ENCODE results near the gene MIEF1.
"Not testable (repeated sequence)": the region's sequence is repeated elsewhere in the genome, so short reads cannot be mapped to it uniquely, and the experiment has no call there.

Gene MIEF1

GRCh38 chr22:39490966-39491680 lies 11.0 kb upstream of the MIEF1 start:
- DNase-seq, result no peak

- DNase-seq, result no peak
Observed at GRCh38 chr22:39491696-39492095, 10.4 kb upstream of the MIEF1 start.

- DNase-seq, result no peak
Observed at GRCh38 chr22:39492186-39492585, 9.9 kb upstream of the MIEF1 start.

GRCh38 chr22:39493759-39494158 lies 8.3 kb upstream of the MIEF1 start:
- no peak for DNase-seq

GRCh38 chr22:39494471-39495120 lies 7.5 kb upstream of the MIEF1 start:
- DNase-seq, result no peak

GRCh38 chr22:39496131-39496838 lies 5.8 kb upstream of the MIEF1 start:
- DNase-seq, result peak; percentile 35

- DNase-seq, result no peak
Observed at GRCh38 chr22:39497429-39497828, 4.7 kb upstream of the MIEF1 start.

- DNase-seq, result no peak
Observed at GRCh38 chr22:39498368-39498767, 3.7 kb upstream of the MIEF1 start.

GRCh38 chr22:39498802-39499201 lies 3.3 kb upstream of the MIEF1 start:
- no peak for DNase-seq

- no peak for DNase-seq
Observed at GRCh38 chr22:39500101-39500500, 2.0 kb upstream of the MIEF1 start.

- no peak for DNase-seq
Observed at GRCh38 chr22:39501644-39502108, 414 bp upstream of the MIEF1 start.

GRCh38 chr22:39502789-39503409 lies 809 bp downstream of the MIEF1 start:
- DNase-seq, result no peak

- no peak for DNase-seq
Observed at GRCh38 chr22:39503630-39504029, 1.5 kb downstream of the MIEF1 start.

- DNase-seq, result no peak
Observed at GRCh38 chr22:39504071-39504470, 2.0 kb downstream of the MIEF1 start.

- not testable (repeated sequence) for DNase-seq
Observed at GRCh38 chr22:39507021-39507420, 4.9 kb downstream of the MIEF1 start.

- no peak for DNase-seq
Observed at GRCh38 chr22:39508393-39508792, 6.3 kb downstream of the MIEF1 start.

- no peak for DNase-seq
Observed at GRCh38 chr22:39510529-39511149, 8.5 kb downstream of the MIEF1 start.

- no peak for DNase-seq
Observed at GRCh38 chr22:39511226-39511625, 9.1 kb downstream of the MIEF1 start.

GRCh38 chr22:39512026-39512425 lies 9.9 kb downstream of the MIEF1 start:
- no peak for DNase-seq

- DNase-seq, result no peak
Observed at GRCh38 chr22:39513791-39514190, 11.7 kb downstream of the MIEF1 start.

GRCh38 chr22:39514373-39514973 lies 12.4 kb downstream of the MIEF1 start:
- peak; percentile 31 for DNase-seq

- DNase-seq, result no peak
Observed at GRCh38 chr22:39515266-39516050, 13.4 kb downstream of the MIEF1 start.
